Fibroblast of villous mesenchyme (primary cell): ENCODE data around the gene COX11. TPM values are rescaled to one million over a fixed set of nuclear protein-coding genes. Genes with fewer than 3 reads are reported as not detected.

Experiments
- DNase-seq: peaks from one replicate; pipeline ENCODE4 v3.0.0-alpha.2; 2010; ENCODE audit warnings: low read depth
- H3K4me3 ChIP-seq: 2 replicates; pipeline ENCODE4 v1.5.1; 2011; ENCODE audit warnings: low read depth, mild to moderate bottlenecking, low read length
- total RNA-seq: library from RNA; depleted of rRNA; stranded (reverse); fragments of >200 nt; gene quantifications from 2 replicates; pipeline ENCODE4 v1.2.3, GENCODE V29; 2012
- TF ChIP-seq, protein P1 (sequence below): IDR thresholded peaks from 2 replicates; pipeline ENCODE4 v1.5.1; 2012; ENCODE audit warnings: low read depth, mild to moderate bottlenecking, low read length; ENCODE audit not compliant: insufficient read depth

The COX11 gene
- total RNA-seq, 1 donor, result 45.3 TPM

DNA sequence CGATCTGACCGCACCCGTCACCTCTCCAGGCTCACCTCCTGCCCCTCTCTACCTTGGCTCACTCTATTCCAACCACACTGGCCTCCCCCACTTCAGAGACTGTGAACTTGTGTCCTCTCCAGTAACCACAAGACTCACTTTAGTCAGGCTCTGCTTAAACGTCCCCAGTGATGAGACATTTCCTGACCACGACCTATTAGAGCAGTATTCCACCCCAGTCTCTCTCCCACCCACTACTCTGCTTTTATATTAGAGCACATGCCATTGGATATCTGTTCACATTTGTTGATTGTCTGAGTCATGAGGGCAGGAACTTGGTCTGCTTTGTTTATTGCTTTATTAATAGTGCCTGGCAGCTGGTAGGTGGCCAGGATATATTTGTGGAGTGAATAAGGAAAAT lies 20.1 kb downstream of the COX11 start:
- TF ChIP-seq, protein P1, sequence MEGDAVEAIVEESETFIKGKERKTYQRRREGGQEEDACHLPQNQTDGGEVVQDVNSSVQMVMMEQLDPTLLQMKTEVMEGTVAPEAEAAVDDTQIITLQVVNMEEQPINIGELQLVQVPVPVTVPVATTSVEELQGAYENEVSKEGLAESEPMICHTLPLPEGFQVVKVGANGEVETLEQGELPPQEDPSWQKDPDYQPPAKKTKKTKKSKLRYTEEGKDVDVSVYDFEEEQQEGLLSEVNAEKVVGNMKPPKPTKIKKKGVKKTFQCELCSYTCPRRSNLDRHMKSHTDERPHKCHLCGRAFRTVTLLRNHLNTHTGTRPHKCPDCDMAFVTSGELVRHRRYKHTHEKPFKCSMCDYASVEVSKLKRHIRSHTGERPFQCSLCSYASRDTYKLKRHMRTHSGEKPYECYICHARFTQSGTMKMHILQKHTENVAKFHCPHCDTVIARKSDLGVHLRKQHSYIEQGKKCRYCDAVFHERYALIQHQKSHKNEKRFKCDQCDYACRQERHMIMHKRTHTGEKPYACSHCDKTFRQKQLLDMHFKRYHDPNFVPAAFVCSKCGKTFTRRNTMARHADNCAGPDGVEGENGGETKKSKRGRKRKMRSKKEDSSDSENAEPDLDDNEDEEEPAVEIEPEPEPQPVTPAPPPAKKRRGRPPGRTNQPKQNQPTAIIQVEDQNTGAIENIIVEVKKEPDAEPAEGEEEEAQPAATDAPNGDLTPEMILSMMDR, result no peak
- H3K4me3 ChIP-seq, result no peak overlapping the region

DNA sequence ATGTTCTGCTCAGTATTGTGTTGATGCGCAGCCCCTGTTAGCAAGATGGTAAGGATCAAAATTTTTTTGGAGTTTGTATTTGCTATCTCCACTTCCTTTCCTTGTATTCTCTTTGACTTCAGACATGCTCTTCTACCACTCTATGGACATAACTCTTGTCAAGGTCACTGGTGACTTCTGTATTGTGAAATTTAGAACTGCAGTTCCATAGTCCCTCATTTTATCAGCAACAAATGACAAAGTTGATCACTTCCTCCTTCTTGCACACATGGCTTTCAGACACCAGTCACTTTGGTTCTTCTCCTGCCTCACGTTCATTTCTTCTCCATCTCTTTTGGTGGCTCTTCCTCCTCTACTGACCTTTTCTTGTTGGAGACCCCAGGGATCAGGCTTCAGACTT lies 21.1 kb downstream of the COX11 start:
- TF ChIP-seq, protein P1, result no peak
- no peak overlapping the region for H3K4me3 ChIP-seq
- no peak for DNase-seq

More for the DNA sequence above, 20.1 kb downstream of the COX11 start:
- peak; percentile 74 for DNase-seq

DNA sequence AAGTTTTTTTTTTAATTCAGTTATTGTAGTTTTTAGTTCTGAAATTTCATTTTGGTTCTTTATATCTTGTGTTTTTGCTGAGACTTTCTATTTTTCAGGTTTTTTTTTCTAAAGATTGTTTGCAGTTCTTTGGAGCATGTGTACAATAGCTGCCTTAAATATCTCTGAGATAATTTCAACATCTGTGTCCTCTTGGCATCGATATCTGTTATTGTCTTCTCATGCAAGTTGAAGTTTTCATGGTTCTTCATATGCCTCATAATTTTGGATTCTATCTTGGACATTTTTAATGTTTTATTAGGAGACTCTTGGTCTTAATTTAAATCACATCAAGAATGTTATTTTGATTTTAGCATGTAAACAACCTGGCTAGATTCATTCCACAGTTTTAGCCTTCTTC lies 22.8 kb downstream of the COX11 start:
- TF ChIP-seq, protein P1, result no peak
- DNase-seq, result peak; percentile 17
- H3K4me3 ChIP-seq, result no peak overlapping the region

DNA sequence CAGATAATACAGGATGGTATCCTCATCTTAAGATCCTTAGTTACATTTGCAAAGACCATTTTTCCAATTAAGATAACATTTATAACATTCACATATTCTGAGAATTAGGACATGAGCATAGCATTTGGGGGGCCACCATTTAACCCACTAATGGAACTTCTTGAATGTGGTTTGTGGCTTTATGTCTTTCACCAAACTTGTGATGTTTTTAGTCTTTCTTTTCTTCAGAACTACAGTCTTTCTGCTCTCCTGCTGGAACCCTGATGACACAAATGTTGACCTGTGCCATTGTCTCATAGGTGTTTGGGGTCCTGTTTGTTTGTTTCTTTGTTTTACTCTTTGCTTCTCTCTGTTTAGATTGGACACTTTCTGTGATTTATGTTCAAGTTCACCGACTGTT lies 23.2 kb downstream of the COX11 start:
- no peak for DNase-seq
- TF ChIP-seq, protein P1, result no peak
- no peak overlapping the region for H3K4me3 ChIP-seq

DNA sequence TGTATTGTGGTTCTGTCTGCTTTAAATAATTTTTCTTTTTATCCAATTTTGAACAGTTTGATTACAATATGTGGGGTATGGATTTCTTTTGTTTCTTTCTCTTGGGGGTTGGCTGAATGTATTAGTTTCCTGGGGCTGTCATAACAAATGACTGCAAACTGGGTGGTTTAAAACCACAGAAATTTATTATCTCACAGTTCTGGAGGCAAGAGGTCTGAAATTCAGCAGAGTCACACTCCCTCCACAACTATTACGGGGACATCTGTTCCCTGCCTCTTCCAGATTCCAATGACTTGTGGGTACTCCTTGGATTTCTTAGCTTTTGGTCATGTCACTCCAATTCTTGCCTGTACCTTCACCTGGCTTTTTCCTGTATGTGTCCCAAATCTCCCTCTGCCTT lies 23.7 kb downstream of the COX11 start:
- no peak overlapping the region for H3K4me3 ChIP-seq
- TF ChIP-seq, protein P1, result no peak
- DNase-seq, result peak; percentile 22

DNA sequence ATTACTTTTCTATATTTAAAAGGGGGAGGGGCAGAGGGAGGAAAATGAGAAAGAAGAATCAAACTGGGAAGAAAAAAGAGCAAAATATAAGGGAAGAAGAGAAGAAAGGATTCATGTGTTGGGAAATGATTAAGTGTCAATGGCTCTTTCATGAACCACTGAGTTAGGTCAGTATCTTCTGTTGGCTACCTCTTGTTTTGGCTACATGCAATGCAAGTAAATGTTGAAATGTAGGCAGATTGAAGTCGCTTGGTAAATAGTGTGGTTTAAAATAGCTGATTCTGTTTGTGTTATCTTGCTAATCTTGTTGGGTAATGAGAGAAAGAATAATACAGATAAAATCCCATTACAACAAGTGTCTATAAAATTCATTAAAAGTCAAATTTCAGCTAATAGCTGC lies 27.2 kb downstream of the COX11 start:
- no peak for DNase-seq
- TF ChIP-seq, protein P1, result no peak
- no peak overlapping the region for H3K4me3 ChIP-seq

DNA sequence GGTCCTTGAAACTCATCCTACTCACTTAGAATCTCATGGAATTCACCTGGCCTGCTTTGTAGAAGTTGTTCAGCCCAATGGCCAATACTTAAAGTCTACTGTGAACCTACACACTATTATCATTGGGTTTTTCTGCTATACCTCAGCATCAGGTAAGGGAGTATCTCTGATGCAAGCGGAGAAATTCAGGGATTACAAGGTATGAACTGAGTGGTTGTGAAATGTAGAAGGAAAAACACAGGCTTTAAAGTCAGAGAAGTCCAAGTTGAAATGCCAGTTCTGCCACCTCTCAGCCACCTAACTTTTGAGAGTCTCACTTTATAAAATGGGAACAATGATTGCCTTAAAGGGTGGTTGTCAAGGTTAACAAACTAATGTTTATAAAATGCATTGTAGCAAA lies 31.0 kb downstream of the COX11 start:
- DNase-seq, result no peak
- no peak overlapping the region for H3K4me3 ChIP-seq
- TF ChIP-seq, protein P1, result no peak
